DOHH2 (cell line): ENCODE results near the gene CCDC154.
"Not testable (repeated sequence)": the region's sequence is repeated elsewhere in the genome, so short reads cannot be mapped to it uniquely, and the experiment has no call there.

Experiments
- H3F3A ChIP-seq: fragments of 200-600 bp; sonication (generic), shearing (Covaris generic); 2 replicates; pipeline ENCODE4 v1.6.0; 2016; ENCODE audit warnings: antibody characterized with exemption, mild to moderate bottlenecking; ENCODE audit not compliant: control insufficient read depth, insufficient read depth
- H3K27ac ChIP-seq: fragments of 200-600 bp; sonication (generic); 2 replicates; pipeline ENCODE4 v1.5.1; 2014; ENCODE audit warnings: low read depth, mild to moderate bottlenecking, low read length, moderate library complexity
- H3K27me3 ChIP-seq: fragments of 200-600 bp; sonication (generic); 2 replicates; pipeline ENCODE4 v1.6.1; 2014; ENCODE audit warnings: mild to moderate bottlenecking, low read length, mixed read lengths; ENCODE audit not compliant: control insufficient read depth
- H3K36me3 ChIP-seq: fragments of 200-600 bp; sonication (generic); 2 replicates; pipeline ENCODE4 v1.6.1; 2014; ENCODE audit warnings: mild to moderate bottlenecking, low read length, moderate library complexity, mixed read lengths; ENCODE audit not compliant: control insufficient read depth
- H3K4me1 ChIP-seq: fragments of 200-600 bp; sonication (generic); 2 replicates; pipeline ENCODE4 v1.6.1; 2014; ENCODE audit warnings: mild to moderate bottlenecking, low read length, mixed read lengths; ENCODE audit not compliant: control insufficient read depth
- H3K4me2 ChIP-seq: fragments of 200-600 bp; sonication (generic); 2 replicates; pipeline ENCODE4 v1.6.0; 2014; ENCODE audit warnings: mild to moderate bottlenecking, low read length, moderate library complexity
- H3K4me3 ChIP-seq: fragments of 200-600 bp; sonication (generic); 2 replicates; pipeline ENCODE4 v1.5.1; 2014; ENCODE audit warnings: mild to moderate bottlenecking, low read length, mixed read lengths
- H3K79me2 ChIP-seq: fragments of 200-600 bp; sonication (generic); 2 replicates; pipeline ENCODE4 v1.6.1; 2014; ENCODE audit warnings: mild to moderate bottlenecking, low read length, mixed read lengths; ENCODE audit not compliant: control insufficient read depth
- H3K9me2 ChIP-seq: fragments of 200-600 bp; sonication (generic); replicated peaks from 2 replicates; pipeline ENCODE4 v1.6.1; 2014; ENCODE audit warnings: mild to moderate bottlenecking, low read length, mixed read lengths; ENCODE audit not compliant: control insufficient read depth
- H3K9me3 ChIP-seq: fragments of 200-600 bp; sonication (generic); 2 replicates; pipeline ENCODE4 v1.6.1; 2014; ENCODE audit warnings: antibody characterized with exemption, low read length, mixed read lengths; ENCODE audit not compliant: control insufficient read depth, insufficient read depth
- H4K20me1 ChIP-seq: fragments of 200-600 bp; sonication (generic); 2 replicates; pipeline ENCODE4 v1.6.0; 2014; ENCODE audit warnings: low read depth, mild to moderate bottlenecking, antibody characterized with exemption, low read length, moderate library complexity; ENCODE audit not compliant: control insufficient read depth, insufficient read depth
- CTCF ChIP-seq: fragments of 200-600 bp; sonication (generic); IDR thresholded peaks from one replicate; pipeline ENCODE4 v1.5.1; 2014; ENCODE audit warnings: antibody characterized with exemption, mild to moderate bottlenecking, low read depth, low read length; ENCODE audit not compliant: poor library complexity, severe bottlenecking
- EZH2phosphoT487 ChIP-seq: fragments of 200-600 bp; sonication (generic); IDR thresholded peaks from 2 replicates; pipeline ENCODE4 v1.6.1; 2017; ENCODE audit warnings: borderline replicate concordance, mild to moderate bottlenecking, antibody characterized with exemption, low read length, moderate library complexity, mixed read lengths

CCDC154 gene

GRCh38 chr16:1441391-1441829, 2.9 kb downstream of the CCDC154 start:
- Histone ChIP-seq H3K9me2 (no peaks in the 10 kb centered on the region), H3K4me1 (no peaks in the 10 kb centered on the region), H3F3A (no peaks in the 10 kb centered on the region), H3K79me2 (no peaks in the 10 kb centered on the region), H3K4me3 (no peak overlapping the region), H3K27me3 (no peaks in the 10 kb centered on the region), H3K36me3 (no peaks in the 10 kb centered on the region), H4K20me1 (no peaks in the 10 kb centered on the region), H3K27ac (no peak overlapping the region), H3K4me2 (no peak overlapping the region), H3K9me3 (no peaks in the 10 kb centered on the region)
- TF ChIP-seq EZH2phosphoT487 (no peak), CTCF (no peak)

- not testable (repeated sequence) for H3K27me3 ChIP-seq, H3K9me2 ChIP-seq, H3K36me3 ChIP-seq, H3K27ac ChIP-seq, H3K4me2 ChIP-seq, H3K4me3 ChIP-seq, H4K20me1 ChIP-seq, H3K4me1 ChIP-seq, H3K9me3 ChIP-seq, H3K79me2 ChIP-seq, H3F3A ChIP-seq
These were observed 4.7 kb downstream of the CCDC154 start for GRCh38 chr16:1439699-1440074.

GRCh38 chr16:1439058-1439698, 5.2 kb downstream of the CCDC154 start:
- no peak overlapping the region for H3K4me2 ChIP-seq
- no peaks in the 10 kb centered on the region for H3K9me3 ChIP-seq
- H3K4me1 ChIP-seq = no peaks in the 10 kb centered on the region
- no peaks in the 10 kb centered on the region for H3K79me2 ChIP-seq
- no peak overlapping the region for H3K27ac ChIP-seq
- H3K36me3 ChIP-seq = no peaks in the 10 kb centered on the region
- TF ChIP-seq EZH2phosphoT487 (no peak), CTCF (no peak)
- no peaks in the 10 kb centered on the region for H3K9me2 ChIP-seq
- H3K4me3 ChIP-seq = no peak overlapping the region
- no peaks in the 10 kb centered on the region for H4K20me1 ChIP-seq
- no peaks in the 10 kb centered on the region for H3K27me3 ChIP-seq
- no peaks in the 10 kb centered on the region for H3F3A ChIP-seq

GRCh38 chr16:1438229-1439057, 5.9 kb downstream of the CCDC154 start:
- TF ChIP-seq EZH2phosphoT487 (no peak), CTCF (no peak)
- no peaks in the 10 kb centered on the region for H3K79me2 ChIP-seq
- H3K27ac ChIP-seq = no peak overlapping the region
- H3K4me3 ChIP-seq = no peak overlapping the region
- H3K4me1 ChIP-seq = no peaks in the 10 kb centered on the region
- H3K9me2 ChIP-seq = no peaks in the 10 kb centered on the region
- H3K27me3 ChIP-seq = no peaks in the 10 kb centered on the region
- H3F3A ChIP-seq = no peaks in the 10 kb centered on the region
- no peaks in the 10 kb centered on the region for H3K9me3 ChIP-seq
- no peaks in the 10 kb centered on the region for H3K36me3 ChIP-seq
- no peak overlapping the region for H3K4me2 ChIP-seq
- H4K20me1 ChIP-seq = no peaks in the 10 kb centered on the region
